NCI-H345 treated with DMSO at 0.1 percent for 48 hours (cell line): ENCODE measurements around the gene PPP2R3A.
"Not testable (repeated sequence)": the region's sequence is repeated elsewhere in the genome, so short reads cannot be mapped to it uniquely, and the experiment has no call there.

Experiments
- DNase-seq: peaks from one replicate; lab custom pipeline; 2025; ENCODE audit not compliant: unreplicated experiment; lab: John Stamatoyannopoulos, UW

PPP2R3A gene

GRCh38 chr3:136078421-136079364 lies 113.2 kb downstream of the PPP2R3A start:
- DNase-seq, result no peak

GRCh38 chr3:136083641-136084382 lies 118.3 kb downstream of the PPP2R3A start:
- DNase-seq, result not testable (repeated sequence)

- not testable (repeated sequence) for DNase-seq
These were observed 119.5 kb downstream of the PPP2R3A start for GRCh38 chr3:136085067-136085466.

GRCh38 chr3:136093771-136094170 lies 128.2 kb downstream of the PPP2R3A start:
- DNase-seq, result no peak

- no peak for DNase-seq
These were observed 139.5 kb downstream of the PPP2R3A start for GRCh38 chr3:136105044-136105443.

- DNase-seq, result no peak
These were observed 140.6 kb downstream of the PPP2R3A start for GRCh38 chr3:136106101-136106500.

- no peak for DNase-seq
These were observed 144.0 kb downstream of the PPP2R3A start for GRCh38 chr3:136109499-136109898.

- no peak for DNase-seq
These were observed 145.0 kb downstream of the PPP2R3A start for GRCh38 chr3:136110481-136110880.

GRCh38 chr3:136114421-136114820 lies 148.9 kb downstream of the PPP2R3A start:
- DNase-seq, result no peak

GRCh38 chr3:136119332-136119731 lies 153.8 kb downstream of the PPP2R3A start:
- DNase-seq, result not testable (repeated sequence)

- not testable (repeated sequence) for DNase-seq
These were observed 154.3 kb downstream of the PPP2R3A start for GRCh38 chr3:136119783-136120182.

GRCh38 chr3:136120373-136121348 lies 155.1 kb downstream of the PPP2R3A start:
- DNase-seq, result no peak

GRCh38 chr3:136122006-136122405 lies 156.5 kb downstream of the PPP2R3A start:
- no peak for DNase-seq

GRCh38 chr3:136131647-136132046 lies 166.1 kb downstream of the PPP2R3A start:
- not testable (repeated sequence) for DNase-seq

- no peak for DNase-seq
These were observed 168.6 kb downstream of the PPP2R3A start for GRCh38 chr3:136134091-136134490.

- DNase-seq, result no peak
These were observed 169.7 kb downstream of the PPP2R3A start for GRCh38 chr3:136135039-136135802.

- DNase-seq, result no peak
These were observed 170.9 kb downstream of the PPP2R3A start for GRCh38 chr3:136136454-136136853.

- DNase-seq, result no peak
These were observed 175.8 kb downstream of the PPP2R3A start for GRCh38 chr3:136141291-136141785.

- DNase-seq, result no peak
These were observed 176.4 kb downstream of the PPP2R3A start for GRCh38 chr3:136141891-136142290.

- no peak for DNase-seq
These were observed 177.1 kb downstream of the PPP2R3A start for GRCh38 chr3:136142592-136142991.
